ENCODE results near the gene CHD1. TPM values are rescaled to one million over a fixed set of nuclear protein-coding genes. Genes with fewer than 3 reads are reported as not detected.

Gene CHD1
- polyA plus RNA-seq, 1 experiment = 26.4 TPM

DNA sequence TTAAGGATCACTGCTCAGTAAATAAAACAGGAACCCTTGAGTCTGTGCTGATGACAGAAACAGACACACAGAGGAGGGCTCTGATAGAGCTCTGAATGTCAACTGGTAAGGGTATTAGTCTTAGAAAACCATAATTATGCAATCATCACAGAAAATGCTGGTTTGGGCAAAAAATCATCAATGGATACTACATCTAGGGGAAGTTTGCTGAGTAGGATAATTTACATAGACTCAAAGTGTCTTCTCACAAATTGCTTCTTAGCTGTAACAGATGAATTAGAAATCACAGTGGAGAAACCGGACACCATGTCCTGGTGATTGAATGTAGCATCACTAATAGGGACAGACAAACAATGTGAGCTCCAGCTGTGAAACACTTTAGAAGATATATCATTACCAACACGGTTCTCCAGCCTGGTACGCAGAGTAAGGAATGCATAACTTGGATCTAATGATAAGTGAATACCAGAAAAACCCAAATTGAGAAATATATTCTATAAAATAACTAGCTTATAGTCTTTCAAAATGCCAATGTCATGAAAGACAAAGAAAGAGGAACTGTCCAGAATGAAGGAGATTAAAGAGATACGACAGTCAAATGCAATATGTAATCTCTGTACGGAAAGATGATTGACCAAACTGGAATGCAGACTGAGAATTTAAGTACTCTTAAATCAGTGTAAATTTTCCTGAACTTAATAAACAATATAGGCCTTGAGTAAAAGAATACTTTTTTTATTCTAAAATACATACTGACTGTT is 17.3 kb downstream of the CHD1 start:
- no peak for TF ChIP-seq CTCF (IDR thresholded peaks at IDR 0.05; ENCODE audit: low read depth, low read length)
- Histone ChIP-seq H3K27me3 (ENCODE audit: control insufficient read depth, insufficient read depth, low read length) (no peaks in the 10 kb centered on the region), H3K9me3 (ENCODE audit: control insufficient read depth, insufficient read depth, low read length) (no peaks in the 10 kb centered on the region), H3K27ac (ENCODE audit: low read depth, low read length) (no peak overlapping the region), H3K4me3 (ENCODE audit: low read depth, low read length) (no peak overlapping the region)
- CTCF ChIA-PET = interaction anchor here (0.8 to 1.4 kb wide), 2 partner anchors 121 to 150 kb away, joined by 3 to 10 read pairs; no protein-coding TSS in a partner anchor
- POLR2A ChIA-PET = no interaction called here
- no peak for DNase-seq (ENCODE audit: low read depth, low spot score)

GRCh38 chr5:98909363-98909762 is 19.4 kb downstream of the CHD1 start:
- no peak for DNase-seq (ENCODE audit: low read depth, low spot score)
- Histone ChIP-seq H3K27ac (ENCODE audit: low read depth, low read length) (no peak overlapping the region), H3K27me3 (ENCODE audit: control insufficient read depth, insufficient read depth, low read length) (no peaks in the 10 kb centered on the region), H3K9me3 (ENCODE audit: control insufficient read depth, insufficient read depth, low read length) (no peaks in the 10 kb centered on the region), H3K4me3 (ENCODE audit: low read depth, low read length) (no peak overlapping the region)
- POLR2A ChIA-PET = no interaction called here
- CTCF ChIA-PET = interaction anchor here (0.6 to 3.8 kb wide), 3 partner anchors 123 to 152 kb away, joined by 3 to 37 read pairs (median 4); no protein-coding TSS in a partner anchor
- TF ChIP-seq CTCF (IDR thresholded peaks at IDR 0.05; ENCODE audit: low read depth, low read length) = no peak

DNA sequence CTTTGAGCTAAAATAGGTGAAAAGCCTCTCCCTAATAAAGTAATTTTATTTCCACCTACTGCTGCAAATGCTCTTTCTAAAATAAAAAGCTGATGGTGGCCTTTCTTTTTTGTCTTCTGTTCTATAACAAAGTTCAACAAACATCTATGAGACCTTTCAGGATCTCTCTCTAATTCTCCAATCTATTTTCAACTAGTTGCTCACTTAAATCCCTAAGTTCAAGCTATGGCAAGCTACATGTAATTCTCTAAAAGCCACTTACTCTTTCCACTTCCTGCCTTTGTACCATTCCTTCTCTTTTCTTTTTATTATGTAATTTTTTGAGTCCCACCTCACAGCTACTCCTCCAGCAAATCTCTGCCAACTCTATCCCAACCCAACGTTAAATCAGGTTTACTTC is 20.9 kb downstream of the CHD1 start:
- no peak for TF ChIP-seq CTCF (IDR thresholded peaks at IDR 0.05; ENCODE audit: low read depth, low read length)
- Histone ChIP-seq H3K9me3 (ENCODE audit: control insufficient read depth, insufficient read depth, low read length) (no peaks in the 10 kb centered on the region), H3K27ac (ENCODE audit: low read depth, low read length) (no peak overlapping the region), H3K27me3 (ENCODE audit: control insufficient read depth, insufficient read depth, low read length) (no peaks in the 10 kb centered on the region), H3K4me3 (ENCODE audit: low read depth, low read length) (no peak overlapping the region)
- DNase-seq (ENCODE audit: low read depth, low spot score) = no peak
- POLR2A ChIA-PET = no interaction called here
- CTCF ChIA-PET = interaction anchor here (0.6 to 3.8 kb wide), 6 partner anchors 98 to 155 kb away, joined by 3 to 37 read pairs (median 4); no protein-coding TSS in a partner anchor

DNA sequence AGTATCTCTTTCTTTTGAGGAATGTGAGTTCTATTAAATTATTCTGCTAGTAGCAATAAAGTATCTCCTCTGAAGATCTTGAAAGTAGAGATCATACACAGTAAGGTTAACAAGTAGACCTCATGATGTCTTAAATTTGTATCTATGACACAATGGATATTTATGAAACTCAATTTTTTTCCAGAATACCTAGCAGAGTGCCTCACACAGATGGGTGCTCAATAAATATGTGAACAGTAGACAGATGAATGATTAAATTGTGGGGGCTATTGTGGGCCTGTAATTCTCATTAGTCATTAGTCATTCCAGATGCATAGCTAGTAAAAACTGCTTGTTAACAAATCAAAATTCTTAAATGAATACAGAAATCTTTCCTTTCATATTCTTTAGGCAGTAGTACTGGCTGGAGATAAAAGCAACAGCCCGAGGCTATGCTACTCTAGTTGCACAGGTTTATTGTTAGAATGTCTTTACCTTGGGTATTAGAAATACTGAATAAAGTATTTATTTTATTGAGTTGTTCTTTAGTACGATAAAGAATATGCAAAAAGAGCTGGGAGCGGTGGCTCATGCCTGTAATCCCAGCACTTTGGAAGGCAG is 22.0 kb downstream of the CHD1 start:
- POLR2A ChIA-PET = interaction anchor here (0.5 kb wide), 1 partner anchor 35 kb away, joined by 3 read pairs; no protein-coding TSS in a partner anchor

More for the DNA sequence above, 22.0 kb downstream of the CHD1 start:
- H3K9me3 ChIP-seq (ENCODE audit: control insufficient read depth, insufficient read depth, low read length) = no peaks in the 10 kb centered on the region
- no peak for TF ChIP-seq CTCF (IDR thresholded peaks at IDR 0.05; ENCODE audit: low read depth, low read length)
- no peak for DNase-seq (ENCODE audit: low read depth, low spot score)
- H3K27me3 ChIP-seq (ENCODE audit: control insufficient read depth, insufficient read depth, low read length) = no peaks in the 10 kb centered on the region
- CTCF ChIA-PET = interaction anchor here (0.7 to 3.8 kb wide), 5 partner anchors 18 to 154 kb away, joined by 3 to 37 read pairs (median 5); no protein-coding TSS in a partner anchor
- H3K27ac ChIP-seq (ENCODE audit: low read depth, low read length) = no peak overlapping the region
- H3K4me3 ChIP-seq (ENCODE audit: low read depth, low read length) = no peak overlapping the region
